ENCODE measurements around the gene TSR1.

The TSR1 gene

DNA sequence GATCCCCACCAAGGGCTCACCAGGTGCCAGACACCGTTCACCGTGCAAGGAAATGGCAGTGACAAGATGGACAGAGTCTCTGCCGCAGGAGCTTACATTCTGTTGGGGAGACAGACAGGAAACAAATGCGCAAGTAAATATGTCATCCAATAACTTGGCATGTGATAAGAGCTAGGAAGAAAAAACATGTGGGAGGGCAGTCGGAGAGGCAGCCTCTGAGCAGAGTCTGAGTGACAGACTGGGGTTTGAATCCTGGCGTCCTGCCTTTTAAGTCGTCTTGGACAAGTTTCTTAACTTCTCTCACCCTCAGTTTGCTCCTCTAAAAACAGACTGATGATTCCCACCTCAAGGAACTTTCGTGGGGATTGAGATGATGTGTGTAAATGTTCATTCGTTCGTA lies 8.3 kb upstream of the TSR1 start:
- TF ChIP-seq GABPA (IDR thresholded peaks at IDR 0.05; ENCODE audit: low read depth): no peak
- TF ChIP-seq, protein P1, sequence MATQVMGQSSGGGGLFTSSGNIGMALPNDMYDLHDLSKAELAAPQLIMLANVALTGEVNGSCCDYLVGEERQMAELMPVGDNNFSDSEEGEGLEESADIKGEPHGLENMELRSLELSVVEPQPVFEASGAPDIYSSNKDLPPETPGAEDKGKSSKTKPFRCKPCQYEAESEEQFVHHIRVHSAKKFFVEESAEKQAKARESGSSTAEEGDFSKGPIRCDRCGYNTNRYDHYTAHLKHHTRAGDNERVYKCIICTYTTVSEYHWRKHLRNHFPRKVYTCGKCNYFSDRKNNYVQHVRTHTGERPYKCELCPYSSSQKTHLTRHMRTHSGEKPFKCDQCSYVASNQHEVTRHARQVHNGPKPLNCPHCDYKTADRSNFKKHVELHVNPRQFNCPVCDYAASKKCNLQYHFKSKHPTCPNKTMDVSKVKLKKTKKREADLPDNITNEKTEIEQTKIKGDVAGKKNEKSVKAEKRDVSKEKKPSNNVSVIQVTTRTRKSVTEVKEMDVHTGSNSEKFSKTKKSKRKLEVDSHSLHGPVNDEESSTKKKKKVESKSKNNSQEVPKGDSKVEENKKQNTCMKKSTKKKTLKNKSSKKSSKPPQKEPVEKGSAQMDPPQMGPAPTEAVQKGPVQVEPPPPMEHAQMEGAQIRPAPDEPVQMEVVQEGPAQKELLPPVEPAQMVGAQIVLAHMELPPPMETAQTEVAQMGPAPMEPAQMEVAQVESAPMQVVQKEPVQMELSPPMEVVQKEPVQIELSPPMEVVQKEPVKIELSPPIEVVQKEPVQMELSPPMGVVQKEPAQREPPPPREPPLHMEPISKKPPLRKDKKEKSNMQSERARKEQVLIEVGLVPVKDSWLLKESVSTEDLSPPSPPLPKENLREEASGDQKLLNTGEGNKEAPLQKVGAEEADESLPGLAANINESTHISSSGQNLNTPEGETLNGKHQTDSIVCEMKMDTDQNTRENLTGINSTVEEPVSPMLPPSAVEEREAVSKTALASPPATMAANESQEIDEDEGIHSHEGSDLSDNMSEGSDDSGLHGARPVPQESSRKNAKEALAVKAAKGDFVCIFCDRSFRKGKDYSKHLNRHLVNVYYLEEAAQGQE (IDR thresholded peaks at IDR 0.05; ENCODE audit: insufficient replicate concordance, low read depth): no peak
- TF ChIP-seq SPI1 (IDR thresholded peaks at IDR 0.05; ENCODE audit: borderline replicate concordance, low read depth): no peak
- TF ChIP-seq, protein P2, sequence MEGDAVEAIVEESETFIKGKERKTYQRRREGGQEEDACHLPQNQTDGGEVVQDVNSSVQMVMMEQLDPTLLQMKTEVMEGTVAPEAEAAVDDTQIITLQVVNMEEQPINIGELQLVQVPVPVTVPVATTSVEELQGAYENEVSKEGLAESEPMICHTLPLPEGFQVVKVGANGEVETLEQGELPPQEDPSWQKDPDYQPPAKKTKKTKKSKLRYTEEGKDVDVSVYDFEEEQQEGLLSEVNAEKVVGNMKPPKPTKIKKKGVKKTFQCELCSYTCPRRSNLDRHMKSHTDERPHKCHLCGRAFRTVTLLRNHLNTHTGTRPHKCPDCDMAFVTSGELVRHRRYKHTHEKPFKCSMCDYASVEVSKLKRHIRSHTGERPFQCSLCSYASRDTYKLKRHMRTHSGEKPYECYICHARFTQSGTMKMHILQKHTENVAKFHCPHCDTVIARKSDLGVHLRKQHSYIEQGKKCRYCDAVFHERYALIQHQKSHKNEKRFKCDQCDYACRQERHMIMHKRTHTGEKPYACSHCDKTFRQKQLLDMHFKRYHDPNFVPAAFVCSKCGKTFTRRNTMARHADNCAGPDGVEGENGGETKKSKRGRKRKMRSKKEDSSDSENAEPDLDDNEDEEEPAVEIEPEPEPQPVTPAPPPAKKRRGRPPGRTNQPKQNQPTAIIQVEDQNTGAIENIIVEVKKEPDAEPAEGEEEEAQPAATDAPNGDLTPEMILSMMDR (IDR thresholded peaks at IDR 0.05; ENCODE audit: insufficient read depth, low read length): no peak
- TF ChIP-seq POLR2AphosphoS5 (IDR thresholded peaks at IDR 0.05; ENCODE audit: low read depth): no peak
- no peaks in the 10 kb centered on the region for H3K27me3 ChIP-seq (ENCODE audit: insufficient read depth, poor library complexity, severe bottlenecking)
- H3K27ac ChIP-seq (replicated peaks): no peak overlapping the region
- no peak overlapping the region for H3K4me3 ChIP-seq (replicated peaks; ENCODE audit: insufficient read depth, low read length)
- DNase-seq (ENCODE audit: low read depth in 1 of 2, low spot score in 1 of 2): no peak

DNA sequence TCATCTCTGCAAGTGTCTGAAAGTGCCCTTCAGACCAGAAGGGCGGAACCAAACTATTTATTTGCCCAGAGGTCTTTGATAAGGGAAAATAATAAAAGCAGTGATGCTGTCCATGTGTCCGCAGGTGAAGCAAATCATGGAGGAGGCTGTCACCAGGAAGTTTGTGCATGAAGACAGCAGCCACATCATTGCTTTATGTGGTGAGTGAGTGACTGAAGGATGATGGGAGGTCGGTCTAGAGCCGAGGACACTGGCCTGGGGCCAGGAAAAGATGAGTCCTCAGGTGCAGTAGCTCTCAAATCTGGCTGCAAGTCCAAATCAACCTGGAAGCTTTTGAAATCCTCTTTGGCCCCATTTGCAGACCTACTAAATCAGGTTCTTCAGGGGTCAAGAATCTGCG lies 7.2 kb upstream of the TSR1 start:
- TF ChIP-seq, protein P2 (IDR thresholded peaks at IDR 0.05; ENCODE audit: insufficient read depth, low read length): no peak
- TF ChIP-seq GABPA (IDR thresholded peaks at IDR 0.05; ENCODE audit: low read depth) (no peak), POLR2AphosphoS5 (IDR thresholded peaks at IDR 0.05; ENCODE audit: low read depth) (no peak), SPI1 (IDR thresholded peaks at IDR 0.05; ENCODE audit: borderline replicate concordance, low read depth) (no peak)
- TF ChIP-seq, protein P1 (IDR thresholded peaks at IDR 0.05; ENCODE audit: insufficient replicate concordance, low read depth): no peak
- no peak overlapping the region for H3K4me3 ChIP-seq (replicated peaks; ENCODE audit: insufficient read depth, low read length)
- H3K27ac ChIP-seq (replicated peaks): no peak overlapping the region
- no peak for DNase-seq (ENCODE audit: low read depth in 1 of 2, low spot score in 1 of 2)
- no peaks in the 10 kb centered on the region for H3K27me3 ChIP-seq (ENCODE audit: insufficient read depth, poor library complexity, severe bottlenecking)

DNA sequence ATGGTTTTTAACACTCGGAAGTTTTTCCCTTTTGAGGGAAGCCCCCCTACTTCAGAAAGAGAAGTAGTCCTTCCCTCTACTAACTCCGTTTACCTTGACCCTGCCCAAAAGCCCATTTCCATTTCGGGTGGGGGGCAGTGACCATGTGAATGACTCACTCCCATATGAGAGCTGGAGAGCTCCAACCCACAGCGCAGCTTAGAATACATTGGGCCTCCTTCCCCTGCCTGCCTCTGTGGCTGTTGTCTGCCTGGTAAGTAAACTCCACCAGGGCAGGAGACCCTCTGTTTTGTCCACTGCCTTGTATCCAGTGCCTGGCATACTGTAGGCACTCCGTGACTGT lies 2.0 kb upstream of the TSR1 start:
- Histone ChIP-seq H3K27ac (replicated peaks) (no peak overlapping the region), H3K4me3 (replicated peaks; ENCODE audit: insufficient read depth, low read length) (peak overlapping the region; percentile 56), H3K27me3 (ENCODE audit: insufficient read depth, poor library complexity, severe bottlenecking) (no peaks in the 10 kb centered on the region)
- no peak for TF ChIP-seq GABPA (IDR thresholded peaks at IDR 0.05; ENCODE audit: low read depth)
- TF ChIP-seq POLR2AphosphoS5 (IDR thresholded peaks at IDR 0.05; ENCODE audit: low read depth): no peak
- TF ChIP-seq, protein P2 (IDR thresholded peaks at IDR 0.05; ENCODE audit: insufficient read depth, low read length): no peak
- TF ChIP-seq, protein P1 (IDR thresholded peaks at IDR 0.05; ENCODE audit: insufficient replicate concordance, low read depth): no peak
- no peak for TF ChIP-seq SPI1 (IDR thresholded peaks at IDR 0.05; ENCODE audit: borderline replicate concordance, low read depth)
- no peak for DNase-seq (ENCODE audit: low read depth in 1 of 2, low spot score in 1 of 2)

Measured in HL-60 (cell line).